HG03103 (cell line): Measurements from ENCODE around the gene OPRM1.
"Not testable (repeated sequence)": the region's sequence is repeated elsewhere in the genome, so short reads cannot be mapped to it uniquely, and the experiment has no call there.

Experiments
- ATAC-seq: cut with Tn5 transposase; IDR thresholded peaks from one replicate; pipeline ENCODE4 v1.9.1; 2021; ENCODE audit warnings: low read depth; ENCODE audit not compliant: unreplicated experiment

OPRM1 gene

GRCh38 chr6:154201688-154202087, 162.6 kb downstream of the OPRM1 start:
- ATAC-seq = not testable (repeated sequence)

- no peak for ATAC-seq
These were observed 163.3 kb downstream of the OPRM1 start for GRCh38 chr6:154202339-154202738.

DNA sequence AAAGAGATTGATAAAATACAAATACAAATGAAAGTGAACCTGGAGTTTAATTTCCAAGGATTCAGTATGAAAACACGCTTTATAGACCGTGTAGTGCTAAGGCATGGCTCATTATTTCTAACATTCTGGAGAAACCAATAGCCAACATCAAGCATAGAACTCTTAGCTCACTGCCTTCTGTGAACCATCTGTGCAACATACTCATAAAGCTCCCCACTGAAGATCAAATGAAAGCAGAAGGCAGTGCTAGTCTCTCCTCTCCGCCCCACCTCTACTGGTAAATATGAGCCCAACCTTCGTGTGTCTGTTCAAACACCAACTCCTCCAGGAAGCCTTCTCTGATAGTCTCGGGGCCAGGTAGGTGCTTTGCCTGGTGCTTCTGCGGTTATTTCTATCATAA, 163.9 kb downstream of the OPRM1 start:
- no peak for ATAC-seq

- no peak for ATAC-seq
These were observed 167.1 kb downstream of the OPRM1 start for GRCh38 chr6:154206141-154206540.

DNA sequence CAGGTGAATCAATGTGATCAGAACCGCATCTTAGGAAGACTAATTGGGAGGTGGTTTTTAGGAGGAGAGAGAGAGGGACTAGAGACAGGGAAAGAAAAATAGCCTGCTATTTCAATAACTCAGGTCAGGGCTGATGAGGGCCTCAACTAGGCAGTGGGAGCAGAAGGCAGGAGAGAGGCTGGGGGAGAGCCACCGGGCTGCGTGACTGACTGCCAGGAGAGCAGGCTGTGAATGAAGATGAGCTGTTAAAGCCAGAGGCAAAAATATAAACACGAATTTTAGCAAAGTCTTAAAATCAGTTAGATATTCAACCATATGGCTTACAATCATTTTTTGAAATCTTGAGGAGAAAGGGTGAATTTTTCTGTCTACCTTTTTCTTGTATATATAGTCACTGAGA, 168.0 kb downstream of the OPRM1 start:
- ATAC-seq = no peak

GRCh38 chr6:154209555-154209954, 170.5 kb downstream of the OPRM1 start:
- ATAC-seq = no peak

DNA sequence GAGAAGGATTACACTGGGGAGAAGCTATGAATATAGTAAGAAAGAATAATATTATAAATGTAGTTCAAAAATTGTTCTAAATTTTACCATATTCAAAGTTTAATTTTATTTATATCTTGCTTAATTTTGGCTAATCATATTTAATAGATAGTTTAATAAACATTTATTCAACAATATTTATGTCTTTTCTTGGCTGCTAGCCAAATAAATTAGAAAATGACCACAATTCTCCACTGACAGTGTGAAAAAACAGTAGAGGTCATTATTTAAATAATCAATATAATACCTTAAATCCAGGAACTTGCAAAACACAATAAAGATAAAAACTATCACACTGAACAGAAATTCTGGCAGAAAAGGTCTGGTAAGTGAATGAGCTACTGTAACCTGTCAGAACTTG, 171.6 kb downstream of the OPRM1 start:
- no peak for ATAC-seq

DNA sequence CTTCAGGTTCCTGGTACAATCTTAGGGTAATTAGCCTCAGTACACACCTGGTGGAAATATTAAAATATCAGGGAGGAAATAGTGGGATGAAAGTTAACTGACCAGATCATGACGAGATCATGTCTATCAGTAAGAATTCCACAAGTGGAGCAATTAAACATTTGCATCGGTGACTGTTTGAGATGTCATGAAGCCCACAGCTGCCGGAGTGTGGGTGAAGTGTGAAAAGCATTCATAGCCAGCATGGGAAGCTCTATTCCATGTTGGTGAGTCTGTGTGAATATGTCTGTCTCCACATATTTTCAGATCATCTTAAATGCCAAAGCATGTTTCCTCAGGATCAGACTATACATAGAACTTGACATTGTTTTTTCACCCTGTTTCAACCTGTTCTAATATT, 174.7 kb downstream of the OPRM1 start:
- no peak for ATAC-seq

DNA sequence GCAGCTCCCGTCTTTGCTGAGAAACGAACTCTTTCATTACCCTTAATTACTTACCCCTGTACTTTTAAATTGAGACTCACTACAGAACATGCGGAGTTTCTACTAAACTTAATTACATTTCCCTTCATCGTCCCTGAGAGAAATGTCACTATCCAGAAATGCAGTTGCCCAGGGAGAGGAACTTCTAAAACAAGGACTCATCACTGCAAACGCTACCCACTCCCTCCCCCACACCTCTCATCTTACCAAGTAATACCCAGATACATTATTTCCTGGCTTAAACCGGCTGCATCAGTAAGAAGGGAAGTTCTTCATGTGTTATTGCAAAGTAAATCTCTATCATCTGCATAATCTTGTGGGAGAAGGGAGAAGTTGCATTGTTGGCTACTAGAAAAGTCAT, 179.3 kb downstream of the OPRM1 start:
- ATAC-seq = no peak

- no peak for ATAC-seq
These were observed 179.7 kb downstream of the OPRM1 start for GRCh38 chr6:154218787-154219186.

- no peak for ATAC-seq
These were observed 180.2 kb downstream of the OPRM1 start for GRCh38 chr6:154219250-154219649.

GRCh38 chr6:154222716-154223115, 183.7 kb downstream of the OPRM1 start:
- no peak for ATAC-seq

DNA sequence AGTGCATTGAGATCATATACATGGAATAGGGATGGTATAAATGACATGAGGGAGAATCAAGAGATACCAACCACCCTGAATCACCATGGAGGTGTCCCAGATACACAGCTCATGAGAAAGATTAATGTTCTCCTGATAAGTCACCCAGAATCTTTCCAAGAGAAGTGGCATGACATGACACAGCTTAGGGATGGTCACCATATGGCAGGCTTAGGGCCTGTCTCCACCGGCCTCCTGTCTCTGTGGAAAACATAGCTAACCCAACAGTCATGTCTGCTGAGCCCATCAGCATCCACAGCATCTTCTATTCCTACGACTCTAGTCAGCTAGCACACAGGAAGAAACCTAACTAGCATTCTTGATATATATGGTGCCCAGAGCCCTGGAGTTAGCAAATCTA, 184.3 kb downstream of the OPRM1 start:
- ATAC-seq = no peak

DNA sequence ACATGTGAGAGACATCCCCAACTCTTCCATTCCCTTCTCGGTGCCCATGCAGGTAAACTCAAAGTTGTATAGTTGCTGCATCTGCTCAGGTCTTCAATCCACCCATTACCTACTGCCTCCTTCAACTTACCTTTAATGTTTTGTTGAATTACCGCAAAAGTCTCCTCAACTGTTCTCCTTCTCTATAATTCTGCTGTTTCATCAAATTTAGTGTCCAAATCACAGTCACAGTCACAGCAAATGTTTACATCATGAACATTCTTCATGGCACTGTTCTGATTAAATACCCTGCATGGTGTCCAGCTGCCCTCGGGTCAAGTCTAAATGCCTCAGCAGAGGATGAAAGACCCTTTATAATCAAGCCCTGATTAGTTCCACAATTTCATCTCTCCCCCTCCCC, 187.4 kb downstream of the OPRM1 start:
- ATAC-seq = no peak

DNA sequence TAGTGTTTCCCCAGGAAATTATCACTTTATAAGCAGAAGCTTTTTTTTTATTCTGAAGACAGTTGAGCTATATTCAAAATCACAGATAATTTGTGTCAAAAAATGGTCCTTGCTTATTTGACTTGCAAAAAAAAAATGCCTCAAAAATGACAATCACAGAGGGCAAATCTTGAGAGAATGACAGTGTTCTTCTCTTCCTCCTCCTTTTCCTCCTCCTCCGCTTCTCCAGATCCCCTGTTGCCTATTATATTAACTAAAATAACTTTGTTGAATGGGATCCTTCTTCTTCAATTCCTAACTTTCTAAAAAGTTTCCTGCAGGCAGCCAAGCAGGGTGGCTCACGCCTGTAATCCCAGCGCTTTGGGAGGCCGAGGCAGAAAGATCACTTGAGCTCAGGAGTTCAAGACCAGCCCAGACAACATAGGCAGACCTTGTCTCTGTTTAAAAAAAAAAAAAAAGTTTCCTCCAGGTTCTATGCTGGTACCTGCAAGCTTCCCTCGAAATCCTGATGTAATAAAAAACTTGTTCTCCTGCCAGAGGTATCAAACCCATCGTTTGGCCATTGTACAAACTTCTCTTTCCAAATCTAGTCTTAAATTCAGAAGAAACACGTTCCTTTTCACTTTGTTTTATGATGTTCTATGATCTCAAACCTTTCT, 189.0 kb downstream of the OPRM1 start:
- no peak for ATAC-seq

- no peak for ATAC-seq
These were observed 189.5 kb downstream of the OPRM1 start for GRCh38 chr6:154228521-154228905.

GRCh38 chr6:154229786-154230185, 190.7 kb downstream of the OPRM1 start:
- peak; percentile 76 for ATAC-seq

DNA sequence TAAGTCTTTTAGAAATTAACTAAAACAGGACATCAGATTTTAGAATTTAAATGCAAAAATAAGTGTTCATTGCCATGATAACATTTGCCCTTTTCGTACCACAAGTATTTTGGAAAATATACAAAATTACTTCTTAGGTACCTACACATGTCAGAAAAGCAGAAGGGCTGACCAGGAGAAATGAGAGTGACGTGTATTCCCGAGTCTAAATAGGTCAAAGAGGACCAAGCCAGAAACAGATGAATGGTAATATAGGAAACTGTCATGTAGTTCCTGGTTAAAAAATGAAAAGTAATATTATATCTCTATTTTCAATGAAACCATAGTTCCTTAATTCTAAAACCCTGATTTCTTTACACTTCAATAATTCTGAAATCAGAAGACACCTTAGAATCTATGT, 191.4 kb downstream of the OPRM1 start:
- no peak for ATAC-seq

GRCh38 chr6:154230910-154231595, 192.0 kb downstream of the OPRM1 start:
- ATAC-seq = no peak

GRCh38 chr6:154232013-154232910, 193.2 kb downstream of the OPRM1 start:
- no peak for ATAC-seq

DNA sequence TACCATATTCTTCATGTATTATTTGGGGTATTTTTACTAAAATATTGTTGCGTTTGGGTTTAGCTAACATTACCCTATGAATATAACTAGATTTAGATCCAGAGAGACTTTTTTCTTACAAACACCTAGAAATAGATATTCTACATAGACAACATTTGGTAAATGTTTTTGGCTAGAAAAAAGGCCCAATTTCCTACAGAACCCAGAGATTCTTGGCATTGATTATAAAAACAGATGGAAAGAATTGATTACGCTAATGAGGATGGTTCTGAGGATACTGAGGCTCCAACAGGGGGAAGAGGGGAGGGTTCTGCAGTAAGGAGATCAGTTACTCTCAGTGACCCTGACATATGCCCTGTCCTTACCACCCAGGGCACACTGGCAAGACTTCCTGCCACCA, 194.3 kb downstream of the OPRM1 start:
- no peak for ATAC-seq
